ENCODE measurements around the gene GDI1. TPM values are rescaled to one million over a fixed set of nuclear protein-coding genes. Genes with fewer than 3 reads are reported as not detected.

Gene GDI1
- total and polyA plus RNA-seq, 2 of the 4 experiments (the other 2 are of a cell fraction): 113 to 291 TPM

- Histone ChIP-seq H3K27me3 (ENCODE audit: control insufficient read depth, insufficient read depth, low read length) (no peaks in the 10 kb centered on the region), H2AFZ (replicated peaks; ENCODE audit: low read length, poor library complexity) (no peak overlapping the region), H3K4me3 (ENCODE audit: insufficient read depth, low read depth, low read length) (no peak overlapping the region), H3K27ac (ENCODE audit: insufficient read depth, low read length) (no peak overlapping the region), H3K4me1 (ENCODE audit: control insufficient read depth, insufficient read depth, low read length) (no peaks in the 10 kb centered on the region), H3K23ac (ENCODE audit: low read depth, low read length) (no peak overlapping the region), H2BK120ac (ENCODE audit: low read depth, low read length) (no peak overlapping the region), H4K5ac (ENCODE audit: low read depth, low read length) (no peak overlapping the region), H3K9me3 (ENCODE audit: control insufficient read depth, insufficient read depth, low read length) (no peaks in the 10 kb centered on the region), H2BK20ac (ENCODE audit: low read depth, low read length) (no peak overlapping the region), H3K56ac (ENCODE audit: extremely low read depth, insufficient read depth, low read length) (no peak overlapping the region), H2AK5ac (ENCODE audit: low read depth, low read length) (no peak overlapping the region), H4K8ac (ENCODE audit: low read depth in 2 of 2, low read length in 2 of 2) (no peak overlapping the region), H3K9me1 (ENCODE audit: insufficient read depth, low read length) (no peaks in the 10 kb centered on the region), H4K20me1 (ENCODE audit: insufficient read depth, low read length) (no peaks in the 10 kb centered on the region), H4K91ac (ENCODE audit: insufficient read depth, low read depth, low read length) (no peak overlapping the region), H3K4me2 (ENCODE audit: low read depth, low read length) (no peak overlapping the region), H2BK5ac (ENCODE audit: low read depth, low read length, poor library complexity, severe bottlenecking) (no peak overlapping the region), H3K4ac (ENCODE audit: low read depth, low read length) (no peak overlapping the region), H3K36me3 (ENCODE audit: control insufficient read depth, insufficient read depth, low read length) (peaks cover 8% of the 10 kb centered on the region), H3K9ac (ENCODE audit: low read depth, low read length) (no peak overlapping the region), H3K14ac (replicated peaks; ENCODE audit: low read depth, low read length) (no peak overlapping the region), H2AK9ac (replicated peaks; ENCODE audit: low read depth, low read length, poor library complexity) (no peak overlapping the region), H3K79me1 (ENCODE audit: low read depth in 1 of 2, low read length in 2 of 2) (no peaks in the 10 kb centered on the region), H3K18ac (ENCODE audit: low read depth, low read length) (no peak overlapping the region), H2BK15ac (ENCODE audit: low read depth, low read length) (no peak overlapping the region)
- in situ Hi-C loops (cut with MboI; ENCODE audit: low sequenced_read_pairs) (no loop called here), intact Hi-C loops (cut with micrococcal nuclease) (no loop called here), dilution Hi-C loops (cut with HindIII; ENCODE audit: low sequenced_read_pairs, unreplicated experiment) (no loop called here)
- ATAC-seq (ENCODE audit: low read depth): no peak
- POLR2A ChIA-PET (ENCODE audit: unreplicated experiment): no interaction called here
- WGBS, 2 experiments (ENCODE audit: extremely low coverage in 2 of 2, insufficient read length in 1 of 2): 68% methylated on average over 5 of the region's 19 CpGs; no CpG with 5 or more reads in 1 of the 2 experiments
- no peak for TF ChIP-seq ELK1 (IDR thresholded peaks at IDR 0.05; ENCODE audit: borderline replicate concordance, low read depth, low read length)
- TF ChIP-seq CEBPB (IDR thresholded peaks at IDR 0.05; ENCODE audit: low read depth, low read length): no peak
- TF ChIP-seq MAZ (IDR thresholded peaks at IDR 0.05; ENCODE audit: borderline replicate concordance, low read depth, low read length): no peak
- no peak for TF ChIP-seq CHD1 (IDR thresholded peaks at IDR 0.05; ENCODE audit: low read depth, low read length)
- no peak for TF ChIP-seq FOS (IDR thresholded peaks at IDR 0.05; ENCODE audit: low read depth, low read length)
- no peak for TF ChIP-seq USF2 (IDR thresholded peaks at IDR 0.05; ENCODE audit: low read depth, low read length)
- TF ChIP-seq NFE2L2 (IDR thresholded peaks at IDR 0.05; ENCODE audit: low read depth, low read length): no peak
- no peak for TF ChIP-seq BHLHE40 (IDR thresholded peaks at IDR 0.05; ENCODE audit: low read depth, low read length)
- TF ChIP-seq POLR2A (IDR thresholded peaks at IDR 0.05; ENCODE audit: low read depth, low read length): no peak
- no peak for TF ChIP-seq RCOR1 (IDR thresholded peaks at IDR 0.05; ENCODE audit: insufficient replicate concordance, low read length)
- no peak for TF ChIP-seq MXI1 (IDR thresholded peaks at IDR 0.05; ENCODE audit: borderline replicate concordance, low read depth, low read length)
- no peak for TF ChIP-seq RAD21 (IDR thresholded peaks at IDR 0.05; ENCODE audit: low read length)
- TF ChIP-seq RFX5 (IDR thresholded peaks at IDR 0.05; ENCODE audit: low read depth, low read length): no peak
- no peak for TF ChIP-seq SMC3 (IDR thresholded peaks at IDR 0.05; ENCODE audit: low read depth, low read length)
- TF ChIP-seq CTCF (conservative IDR thresholded peaks at IDR 0.05; ENCODE audit: low read depth, low read length): no peak
- no peak for TF ChIP-seq MAFK (IDR thresholded peaks at IDR 0.05; ENCODE audit: low read depth, low read length)
- BruUV-seq (replicated peaks): no TSS peak
- no peak for DNase-seq
- CTCF ChIA-PET: no interaction called here
These were observed 17.1 kb upstream of the GDI1 start for GRCh38 chrX:154419688-154420401.
